NT2/D1 (cell line): ENCODE results near the gene NAA10.

Source experiments
- SUZ12 ChIP-seq: IDR thresholded peaks from 2 replicates; pipeline ENCODE4 v1.6.1; 2011; ENCODE audit not compliant: insufficient read length, insufficient read depth; ENCODE audit errors: extremely low read depth
- YY1 ChIP-seq: IDR thresholded peaks from 2 replicates; pipeline ENCODE4 v1.6.1; 2011; ENCODE audit not compliant: insufficient read length, insufficient read depth
- ZNF274 ChIP-seq: IDR thresholded peaks from 2 replicates; pipeline ENCODE4 v1.6.1; 2011; ENCODE audit warnings: mild to moderate bottlenecking, low read depth, low read length

DNA sequence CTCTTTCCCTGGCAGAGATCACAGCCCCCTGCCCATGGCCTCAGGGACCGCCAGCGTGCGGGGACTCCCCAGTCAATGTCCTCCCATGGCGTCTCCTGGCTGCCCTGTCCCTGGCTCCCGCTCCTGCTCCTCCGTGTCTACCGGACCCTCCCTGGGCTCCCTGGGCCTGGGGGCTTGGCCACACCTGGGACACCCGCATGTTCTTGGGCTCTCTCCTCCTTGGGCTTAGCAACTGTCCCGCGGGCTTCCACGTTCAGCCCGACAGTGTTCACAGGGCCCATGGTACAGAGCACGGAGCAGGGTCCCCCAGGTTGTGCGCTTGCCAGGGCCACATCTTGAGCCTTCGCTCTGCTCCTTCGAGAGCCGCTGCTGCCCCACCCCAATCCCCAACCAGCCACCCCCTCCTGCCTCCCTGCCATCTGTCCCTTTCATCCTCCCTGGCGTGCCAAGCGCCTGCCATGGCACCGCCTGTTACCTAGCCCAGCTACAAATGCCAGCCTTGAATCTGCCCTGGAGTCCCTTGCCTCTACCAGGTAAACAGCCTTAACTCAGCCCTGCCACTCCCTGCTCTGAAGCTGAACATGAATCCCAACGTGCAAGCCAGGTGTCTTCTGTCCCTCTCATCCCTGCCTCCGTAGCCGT, 26.5 kb downstream of the NAA10 start:
- TF ChIP-seq YY1 (no peak), SUZ12 (no peak), ZNF274 (no peak)
